Mesendoderm (in vitro differentiated cells): ENCODE data around the gene LYSMD4.

Experiments used
- DNase-seq: peaks from one replicate; pipeline ENCODE4 v3.0.0; 2013
- H2AK5ac ChIP-seq: 2 replicates; pipeline ENCODE4 v1.6.1; 2013; ENCODE audit warnings: low read length, inconsistent platforms
- H2BK120ac ChIP-seq: 2 replicates; pipeline ENCODE4 v1.6.1; 2013; ENCODE audit warnings: low read depth, mild to moderate bottlenecking, low read length, moderate library complexity, mixed read lengths
- H2BK15ac ChIP-seq: replicated peaks from 2 replicates; pipeline ENCODE4 v1.6.1; 2013; ENCODE audit warnings: low read depth, mild to moderate bottlenecking, moderate library complexity
- H2BK5ac ChIP-seq: 2 replicates; pipeline ENCODE4 v1.6.1; 2013; ENCODE audit warnings: low read length, inconsistent platforms
- H3K18ac ChIP-seq: 2 replicates; pipeline ENCODE4 v1.6.1; 2013; ENCODE audit warnings: mild to moderate bottlenecking, low read length, mixed read lengths
- H3K23ac ChIP-seq: one replicate; pipeline ENCODE4 v1.6.1; 2013; ENCODE audit warnings: low read length
- H3K27ac ChIP-seq: 2 replicates; pipeline ENCODE4 v1.5.1; 2013; ENCODE audit warnings: low read depth, mild to moderate bottlenecking, inconsistent platforms, low read length, moderate library complexity
- H3K27me3 ChIP-seq: 2 replicates; pipeline ENCODE4 v1.6.1; 2013; ENCODE audit warnings: low read length, control low read depth, mild to moderate bottlenecking, inconsistent platforms; ENCODE audit not compliant: insufficient read depth, poor library complexity
- H3K36me3 ChIP-seq: 2 replicates; pipeline ENCODE4 v1.6.1; 2013; ENCODE audit warnings: low read length, inconsistent platforms; ENCODE audit not compliant: control insufficient read depth, insufficient read depth
- H3K4ac ChIP-seq: one replicate; pipeline ENCODE4 v1.6.1; 2013; ENCODE audit warnings: low read depth, mild to moderate bottlenecking, low read length, moderate library complexity
- H3K4me1 ChIP-seq: 2 replicates; pipeline ENCODE4 v1.6.1; 2013; ENCODE audit warnings: low read depth, low read length, inconsistent platforms; ENCODE audit not compliant: control insufficient read depth
- H3K4me2 ChIP-seq: 2 replicates; pipeline ENCODE4 v1.6.1; 2013; ENCODE audit warnings: low read length
- H3K4me3 ChIP-seq: 2 replicates; pipeline ENCODE4 v1.5.1; 2013; ENCODE audit warnings: mild to moderate bottlenecking, low read length
- H3K56ac ChIP-seq: one replicate; pipeline ENCODE4 v1.6.1; 2013; ENCODE audit warnings: low read length
- H3K79me1 ChIP-seq: 2 replicates; pipeline ENCODE4 v1.6.1; 2013; ENCODE audit warnings: low read length, inconsistent platforms
- H3K79me2 ChIP-seq: 2 replicates; pipeline ENCODE4 v1.6.1; 2013; ENCODE audit warnings: mild to moderate bottlenecking, low read length; ENCODE audit not compliant: control insufficient read depth, insufficient read depth
- H3K9ac ChIP-seq: 2 replicates; pipeline ENCODE4 v1.6.1; 2013; ENCODE audit warnings: low read length, inconsistent platforms
- H4K5ac ChIP-seq: one replicate; pipeline ENCODE4 v1.6.1; 2013; ENCODE audit warnings: low read length
- H4K8ac ChIP-seq: one replicate; pipeline ENCODE4 v1.6.1; 2013; ENCODE audit warnings: low read depth, mild to moderate bottlenecking, control low read depth, low read length, moderate library complexity
- WGBS: extraction: QIAGEN DNeasy Blood & Tissue Kit; methylation state at CpG from one replicate; pipeline ENCODE4 v1.1.7; 2013; ENCODE audit warnings: low lambda C conversion rate, missing lambda C conversion rate; ENCODE audit not compliant: insufficient coverage; ENCODE audit errors: extremely low coverage; 5-methylcytosine and 5-hydroxymethylcytosine counted together

The LYSMD4 gene

DNA sequence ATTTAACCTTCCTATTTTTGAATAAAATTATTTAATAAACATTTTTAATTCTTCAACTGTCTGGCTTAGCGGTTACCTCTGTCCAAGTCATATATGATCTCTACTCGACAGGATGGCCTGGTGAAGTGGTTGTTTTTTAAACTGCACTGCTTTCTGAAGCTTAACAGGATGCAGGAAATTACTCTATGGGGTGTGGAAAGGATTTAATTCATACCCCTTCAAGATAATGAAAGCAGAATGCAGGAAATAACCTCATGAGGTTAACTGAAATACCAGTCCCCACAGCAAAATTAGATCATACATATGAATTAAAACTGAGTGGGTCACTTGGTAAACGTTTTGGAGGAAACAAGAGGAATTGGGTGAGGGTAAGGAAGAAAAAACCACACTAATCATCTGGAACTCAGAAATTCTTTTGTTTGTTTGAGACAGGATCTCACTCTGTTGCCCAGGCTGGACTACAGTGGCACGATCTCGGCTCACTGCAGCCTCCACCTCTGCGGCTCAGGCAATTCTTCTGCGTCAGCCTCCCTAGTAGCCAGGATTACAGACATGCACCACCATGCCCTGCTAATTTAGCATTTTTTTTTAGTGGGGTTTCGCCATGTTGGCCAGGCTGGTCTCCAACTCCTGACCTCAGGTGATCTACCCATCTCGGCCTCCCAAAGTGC is 50.1 kb downstream of the LYSMD4 start:
- Histone ChIP-seq H2BK15ac (no peak overlapping the region), H3K18ac (no peak overlapping the region), H3K4me2 (no peak overlapping the region), H2BK120ac (no peak overlapping the region), H3K27me3 (no peaks in the 10 kb centered on the region), H4K8ac (no peak overlapping the region), H3K56ac (no peak overlapping the region), H3K27ac (no peak overlapping the region), H3K79me1 (no peaks in the 10 kb centered on the region), H2AK5ac (no peak overlapping the region), H3K4me1 (no peaks in the 10 kb centered on the region), H3K9ac (no peak overlapping the region), H2BK5ac (no peak overlapping the region), H3K4me3 (no peak overlapping the region), H3K79me2 (no peaks in the 10 kb centered on the region), H3K4ac (no peak overlapping the region), H3K23ac (no peak overlapping the region), H3K36me3 (no peaks in the 10 kb centered on the region), H4K5ac (no peak overlapping the region)
- no CpG with 5 or more reads among the region's 9 CpGs for WGBS
- DNase-seq: no peak

DNA sequence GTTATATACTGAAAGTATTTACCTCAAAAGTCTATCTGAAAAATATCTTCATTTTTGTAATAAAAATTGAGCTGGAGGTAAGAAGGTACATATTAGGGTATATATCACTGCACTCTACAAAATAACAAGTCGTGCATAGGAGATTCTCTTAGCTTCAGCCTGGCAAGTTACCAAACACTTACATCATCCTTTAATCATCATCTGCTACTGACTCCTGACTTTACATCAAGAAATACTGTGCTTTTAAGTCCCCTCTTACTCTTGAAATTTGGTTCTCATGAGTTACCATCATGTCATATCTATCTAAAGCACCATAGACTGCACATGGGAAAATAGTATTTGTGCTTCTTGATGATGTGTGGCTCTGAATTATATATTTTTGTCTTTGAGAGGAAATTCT is 50.8 kb downstream of the LYSMD4 start:
- Histone ChIP-seq H2BK15ac (no peak overlapping the region), H4K5ac (no peak overlapping the region), H3K18ac (no peak overlapping the region), H3K79me1 (no peaks in the 10 kb centered on the region), H2AK5ac (no peak overlapping the region), H2BK120ac (no peak overlapping the region), H3K27me3 (no peaks in the 10 kb centered on the region), H3K36me3 (no peaks in the 10 kb centered on the region), H4K8ac (no peak overlapping the region), H3K9ac (no peak overlapping the region), H3K4ac (no peak overlapping the region), H3K4me3 (no peak overlapping the region), H2BK5ac (no peak overlapping the region), H3K27ac (no peak overlapping the region), H3K4me2 (no peak overlapping the region), H3K79me2 (no peaks in the 10 kb centered on the region), H3K4me1 (no peaks in the 10 kb centered on the region), H3K23ac (no peak overlapping the region), H3K56ac (no peak overlapping the region)
- DNase-seq: no peak
- no CpG with 5 or more reads among the region's 1 CpG for WGBS

GRCh38 chr15:99681990-99682389 is 51.2 kb downstream of the LYSMD4 start:
- no peak for DNase-seq

DNA sequence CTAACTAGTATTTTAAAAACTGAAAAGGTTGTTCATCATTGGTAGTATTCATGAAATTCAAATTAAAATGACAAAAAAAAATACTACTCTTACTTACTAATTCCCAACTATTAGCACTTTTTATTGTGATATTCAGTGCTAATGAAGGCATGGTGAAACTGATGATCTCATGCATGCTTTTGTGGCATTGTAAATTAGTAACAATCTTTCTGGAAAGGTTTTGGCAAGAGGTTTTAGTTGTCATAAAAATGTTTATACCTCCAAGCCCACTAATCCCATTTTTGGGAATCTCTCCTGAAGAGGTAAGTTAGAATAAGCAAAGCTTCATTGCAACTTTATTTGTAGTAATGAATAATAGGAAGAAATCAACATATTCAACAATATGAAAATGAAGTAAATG is 53.0 kb downstream of the LYSMD4 start:
- no peak for DNase-seq
- H4K8ac ChIP-seq: no peak overlapping the region
- no peak overlapping the region for H3K4me3 ChIP-seq
- H2AK5ac ChIP-seq: no peak overlapping the region
- H3K79me1 ChIP-seq: no peaks in the 10 kb centered on the region
- H3K56ac ChIP-seq: no peak overlapping the region
- no peak overlapping the region for H3K4ac ChIP-seq
- no peaks in the 10 kb centered on the region for H3K36me3 ChIP-seq
- no peak overlapping the region for H2BK5ac ChIP-seq
- H3K23ac ChIP-seq: no peak overlapping the region
- no peaks in the 10 kb centered on the region for H3K27me3 ChIP-seq
- no peaks in the 10 kb centered on the region for H3K4me1 ChIP-seq
- no peak overlapping the region for H3K9ac ChIP-seq
- H3K27ac ChIP-seq: no peak overlapping the region
- H4K5ac ChIP-seq: no peak overlapping the region
- H3K4me2 ChIP-seq: no peak overlapping the region
- no peaks in the 10 kb centered on the region for H3K79me2 ChIP-seq
- H2BK120ac ChIP-seq: no peak overlapping the region
- H2BK15ac ChIP-seq: no peak overlapping the region
- no peak overlapping the region for H3K18ac ChIP-seq

More at GRCh38 chr15:99681990-99682389, 51.2 kb downstream of the LYSMD4 start:
- Histone ChIP-seq H3K18ac (no peak overlapping the region), H4K5ac (no peak overlapping the region), H2BK15ac (no peak overlapping the region), H3K36me3 (no peaks in the 10 kb centered on the region), H3K27me3 (no peaks in the 10 kb centered on the region), H3K79me2 (no peaks in the 10 kb centered on the region), H3K23ac (no peak overlapping the region), H3K9ac (no peak overlapping the region), H2BK5ac (no peak overlapping the region), H3K4ac (no peak overlapping the region), H3K27ac (no peak overlapping the region), H3K4me3 (no peak overlapping the region), H4K8ac (no peak overlapping the region), H2BK120ac (no peak overlapping the region), H3K4me2 (no peak overlapping the region), H3K4me1 (no peaks in the 10 kb centered on the region), H2AK5ac (no peak overlapping the region), H3K79me1 (no peaks in the 10 kb centered on the region), H3K56ac (no peak overlapping the region)
- no CpG with 5 or more reads among the region's 1 CpG for WGBS

- no peak overlapping the region for H2BK5ac ChIP-seq
- no peaks in the 10 kb centered on the region for H3K4me1 ChIP-seq
- H3K4me2 ChIP-seq: no peak overlapping the region
- H3K56ac ChIP-seq: no peak overlapping the region
- H3K27ac ChIP-seq: no peak overlapping the region
- no peak overlapping the region for H3K4ac ChIP-seq
- H3K27me3 ChIP-seq: no peaks in the 10 kb centered on the region
- no peak overlapping the region for H2BK15ac ChIP-seq
- H3K36me3 ChIP-seq: no peaks in the 10 kb centered on the region
- no peak overlapping the region for H3K9ac ChIP-seq
- H2AK5ac ChIP-seq: no peak overlapping the region
- H4K8ac ChIP-seq: no peak overlapping the region
- no peak overlapping the region for H3K4me3 ChIP-seq
- DNase-seq: no peak
- no peak overlapping the region for H2BK120ac ChIP-seq
- no peak overlapping the region for H4K5ac ChIP-seq
- no peaks in the 10 kb centered on the region for H3K79me2 ChIP-seq
- no peak overlapping the region for H3K23ac ChIP-seq
- H3K79me1 ChIP-seq: no peaks in the 10 kb centered on the region
- no peak overlapping the region for H3K18ac ChIP-seq
- WGBS: 100% methylated on average over 1 of the region's 4 CpGs
Measured at GRCh38 chr15:99677540-99678134, 55.6 kb downstream of the LYSMD4 start.
